GM18526 (cell line): ENCODE measurements around the gene TLDC2.

Experiments used
- POLR2A ChIP-seq: IDR thresholded peaks from 3 replicates; pipeline ENCODE4 v1.6.1; 2011; ENCODE audit not compliant: insufficient read length; ENCODE audit errors: extremely low read depth

Gene TLDC2

GRCh38 chr20:36880741-36881250, 4.9 kb downstream of the TLDC2 start:
- TF ChIP-seq POLR2A: no peak

GRCh38 chr20:36881331-36881730, 5.4 kb downstream of the TLDC2 start:
- TF ChIP-seq POLR2A: no peak

- TF ChIP-seq POLR2A: no peak
Measured at GRCh38 chr20:36881888-36882287, 6.0 kb downstream of the TLDC2 start.

GRCh38 chr20:36883977-36884535, 8.1 kb downstream of the TLDC2 start:
- no peak for TF ChIP-seq POLR2A

GRCh38 chr20:36885356-36885755, 9.4 kb downstream of the TLDC2 start:
- no peak for TF ChIP-seq POLR2A

- no peak for TF ChIP-seq POLR2A
Measured at GRCh38 chr20:36886859-36887751, 11.2 kb downstream of the TLDC2 start.

- TF ChIP-seq POLR2A: no peak
Measured at GRCh38 chr20:36887752-36888090, 11.8 kb downstream of the TLDC2 start.

- TF ChIP-seq POLR2A: no peak
Measured at GRCh38 chr20:36888880-36889516, 13.1 kb downstream of the TLDC2 start.

GRCh38 chr20:36890586-36890985, 14.6 kb downstream of the TLDC2 start:
- no peak for TF ChIP-seq POLR2A

GRCh38 chr20:36891211-36891610, 15.3 kb downstream of the TLDC2 start:
- TF ChIP-seq POLR2A: no peak

- TF ChIP-seq POLR2A: no peak
Measured at GRCh38 chr20:36893801-36894200, 17.9 kb downstream of the TLDC2 start.

GRCh38 chr20:36895036-36895435, 19.1 kb downstream of the TLDC2 start:
- TF ChIP-seq POLR2A: no peak

- no peak for TF ChIP-seq POLR2A
Measured at GRCh38 chr20:36904690-36905089, 28.8 kb downstream of the TLDC2 start.

- no peak for TF ChIP-seq POLR2A
Measured at GRCh38 chr20:36908603-36909002, 32.7 kb downstream of the TLDC2 start.

GRCh38 chr20:36916199-36916598, 40.3 kb downstream of the TLDC2 start:
- no peak for TF ChIP-seq POLR2A

GRCh38 chr20:36917240-36917639, 41.3 kb downstream of the TLDC2 start:
- TF ChIP-seq POLR2A: no peak

GRCh38 chr20:36917943-36918342, 42.0 kb downstream of the TLDC2 start:
- TF ChIP-seq POLR2A: no peak
